Activated T-cell treated with anti-CD3 and anti-CD28 coated beads for 48 hours (primary cell): ENCODE measurements around the gene NPW.
"Not testable (repeated sequence)": the region's sequence is repeated elsewhere in the genome, so short reads cannot be mapped to it uniquely, and the experiment has no call there.

Experiments
- DNase-seq: peaks from one replicate; pipeline ENCODE4 v3.0.0-alpha.2; 2020; ENCODE audit warnings: low read depth

Gene NPW

GRCh38 chr16:2002406-2003230, 17.0 kb upstream of the NPW start:
- no peak for DNase-seq

GRCh38 chr16:2003231-2003826, 16.3 kb upstream of the NPW start:
- no peak for DNase-seq

- peak; percentile 91 for DNase-seq
Measured at GRCh38 chr16:2003827-2004641, 15.6 kb upstream of the NPW start.

GRCh38 chr16:2004795-2005517, 14.6 kb upstream of the NPW start:
- no peak for DNase-seq

- DNase-seq = no peak
Measured at GRCh38 chr16:2005646-2006045, 13.9 kb upstream of the NPW start.

- no peak for DNase-seq
Measured at GRCh38 chr16:2006317-2006716, 13.3 kb upstream of the NPW start.

GRCh38 chr16:2007081-2007836, 12.3 kb upstream of the NPW start:
- no peak for DNase-seq

- no peak for DNase-seq
Measured at GRCh38 chr16:2008009-2008526, 11.5 kb upstream of the NPW start.

GRCh38 chr16:2008631-2009163, 10.9 kb upstream of the NPW start:
- peak; percentile 42 for DNase-seq

GRCh38 chr16:2009164-2009711, 10.3 kb upstream of the NPW start:
- no peak for DNase-seq

GRCh38 chr16:2009791-2010510, 9.6 kb upstream of the NPW start, which contains the start of gene ZNF598:
ZNF598 (minus strand) TSS chr16:2009821.
- DNase-seq = peak; percentile 81

GRCh38 chr16:2011726-2012125, 7.9 kb upstream of the NPW start:
- DNase-seq = not testable (repeated sequence)

GRCh38 chr16:2013527-2013926, 6.1 kb upstream of the NPW start:
- DNase-seq = no peak

- DNase-seq = no peak
Measured at GRCh38 chr16:2015117-2015946, 4.3 kb upstream of the NPW start.

- DNase-seq = no peak
Measured at GRCh38 chr16:2015947-2016208, 3.7 kb upstream of the NPW start.

GRCh38 chr16:2016407-2016922, 3.1 kb upstream of the NPW start:
- DNase-seq = no peak

GRCh38 chr16:2019921-2020831, 591 bp downstream of the NPW start:
- DNase-seq = no peak

- DNase-seq = peak; percentile 21
Measured at GRCh38 chr16:2022723-2023091, 3.1 kb downstream of the NPW start.
